ENCODE measurements around the gene OPN1LW.
"Not testable (repeated sequence)": the region's sequence is repeated elsewhere in the genome, so short reads cannot be mapped to it uniquely, and the experiment has no call there.

Gene OPN1LW

DNA sequence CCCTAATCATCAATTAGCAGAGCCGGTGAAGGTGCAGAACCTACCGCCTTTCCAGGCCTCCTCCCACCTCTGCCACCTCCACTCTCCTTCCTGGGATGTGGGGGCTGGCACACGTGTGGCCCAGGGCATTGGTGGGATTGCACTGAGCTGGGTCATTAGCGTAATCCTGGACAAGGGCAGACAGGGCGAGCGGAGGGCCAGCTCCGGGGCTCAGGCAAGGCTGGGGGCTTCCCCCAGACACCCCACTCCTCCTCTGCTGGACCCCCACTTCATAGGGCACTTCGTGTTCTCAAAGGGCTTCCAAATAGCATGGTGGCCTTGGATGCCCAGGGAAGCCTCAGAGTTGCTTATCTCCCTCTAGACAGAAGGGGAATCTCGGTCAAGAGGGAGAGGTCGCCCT lies 3.3 kb upstream of the OPN1LW start:
- Histone ChIP-seq H3K27me3 (ENCODE audit: insufficient read depth, low read length) (no peaks in the 10 kb centered on the region), H3K4me2 (ENCODE audit: low read length) (no peak overlapping the region), H3K79me2 (ENCODE audit: insufficient read depth, low read length) (no peaks in the 10 kb centered on the region), H4K20me1 (ENCODE audit: insufficient read depth, low read length) (no peaks in the 10 kb centered on the region), H3K9me3 (ENCODE audit: low read length) (no peaks in the 10 kb centered on the region), H3K4me1 (ENCODE audit: insufficient read depth, low read length, severe bottlenecking) (no peaks in the 10 kb centered on the region), H3K9ac (ENCODE audit: low read length) (no peak overlapping the region), H3K9me2 (ENCODE audit: low read depth, low read length) (no peaks in the 10 kb centered on the region), H3K27ac (ENCODE audit: low read depth, low read length, poor library complexity, severe bottlenecking) (no peak overlapping the region), H3K4me3 (ENCODE audit: low read depth, low read length, poor library complexity, severe bottlenecking) (no peak overlapping the region), H3K36me3 (ENCODE audit: insufficient read depth, low read length) (no peaks in the 10 kb centered on the region), H2AFZ (ENCODE audit: low read length) (no peak overlapping the region), H3F3A (ENCODE audit: insufficient read depth, low read length) (no peaks in the 10 kb centered on the region)
- TF ChIP-seq, protein P1, sequence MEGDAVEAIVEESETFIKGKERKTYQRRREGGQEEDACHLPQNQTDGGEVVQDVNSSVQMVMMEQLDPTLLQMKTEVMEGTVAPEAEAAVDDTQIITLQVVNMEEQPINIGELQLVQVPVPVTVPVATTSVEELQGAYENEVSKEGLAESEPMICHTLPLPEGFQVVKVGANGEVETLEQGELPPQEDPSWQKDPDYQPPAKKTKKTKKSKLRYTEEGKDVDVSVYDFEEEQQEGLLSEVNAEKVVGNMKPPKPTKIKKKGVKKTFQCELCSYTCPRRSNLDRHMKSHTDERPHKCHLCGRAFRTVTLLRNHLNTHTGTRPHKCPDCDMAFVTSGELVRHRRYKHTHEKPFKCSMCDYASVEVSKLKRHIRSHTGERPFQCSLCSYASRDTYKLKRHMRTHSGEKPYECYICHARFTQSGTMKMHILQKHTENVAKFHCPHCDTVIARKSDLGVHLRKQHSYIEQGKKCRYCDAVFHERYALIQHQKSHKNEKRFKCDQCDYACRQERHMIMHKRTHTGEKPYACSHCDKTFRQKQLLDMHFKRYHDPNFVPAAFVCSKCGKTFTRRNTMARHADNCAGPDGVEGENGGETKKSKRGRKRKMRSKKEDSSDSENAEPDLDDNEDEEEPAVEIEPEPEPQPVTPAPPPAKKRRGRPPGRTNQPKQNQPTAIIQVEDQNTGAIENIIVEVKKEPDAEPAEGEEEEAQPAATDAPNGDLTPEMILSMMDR (IDR thresholded peaks at IDR 0.05; ENCODE audit: low read length), result no peak
- no peak for TF ChIP-seq EZH2 (IDR thresholded peaks at IDR 0.05; ENCODE audit: borderline replicate concordance, low read length)

DNA sequence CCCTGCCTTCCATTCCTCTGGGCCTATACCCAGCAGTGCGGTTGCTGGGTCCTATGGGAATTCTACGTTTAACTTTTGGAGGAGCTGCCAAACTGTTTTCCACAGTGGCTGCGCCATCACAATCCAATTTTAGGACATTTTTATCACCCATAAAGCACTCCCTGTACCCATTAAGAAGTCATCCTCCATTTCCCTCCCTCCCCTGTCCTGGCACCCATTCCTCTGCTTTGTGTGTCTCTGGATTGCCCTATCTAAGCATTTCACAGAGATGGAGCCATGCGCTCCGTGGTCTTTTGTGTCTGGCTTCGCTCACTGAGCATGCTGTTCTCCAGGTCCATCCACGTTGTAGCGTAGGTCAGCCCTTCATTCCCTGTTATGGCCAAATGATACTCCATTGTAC lies 1.7 kb upstream of the OPN1LW start:
- H3K36me3 ChIP-seq (ENCODE audit: insufficient read depth, low read length), result no peaks in the 10 kb centered on the region
- no peaks in the 10 kb centered on the region for H3K9me2 ChIP-seq (ENCODE audit: low read depth, low read length)
- no peaks in the 10 kb centered on the region for H4K20me1 ChIP-seq (ENCODE audit: insufficient read depth, low read length)
- H3K79me2 ChIP-seq (ENCODE audit: insufficient read depth, low read length), result no peaks in the 10 kb centered on the region
- no peak overlapping the region for H2AFZ ChIP-seq (ENCODE audit: low read length)
- no peak overlapping the region for H3K4me3 ChIP-seq (ENCODE audit: low read depth, low read length, poor library complexity, severe bottlenecking)
- H3K4me1 ChIP-seq (ENCODE audit: insufficient read depth, low read length, severe bottlenecking), result no peaks in the 10 kb centered on the region
- no peaks in the 10 kb centered on the region for H3K27me3 ChIP-seq (ENCODE audit: insufficient read depth, low read length)
- no peak overlapping the region for H3K27ac ChIP-seq (ENCODE audit: low read depth, low read length, poor library complexity, severe bottlenecking)
- no peak overlapping the region for H3K9ac ChIP-seq (ENCODE audit: low read length)
- H3K9me3 ChIP-seq (ENCODE audit: low read length), result no peaks in the 10 kb centered on the region
- no peaks in the 10 kb centered on the region for H3F3A ChIP-seq (ENCODE audit: insufficient read depth, low read length)
- no peak for TF ChIP-seq EZH2 (IDR thresholded peaks at IDR 0.05; ENCODE audit: borderline replicate concordance, low read length)
- TF ChIP-seq, protein P1 (IDR thresholded peaks at IDR 0.05; ENCODE audit: low read length), result no peak
- H3K4me2 ChIP-seq (ENCODE audit: low read length), result no peak overlapping the region

DNA sequence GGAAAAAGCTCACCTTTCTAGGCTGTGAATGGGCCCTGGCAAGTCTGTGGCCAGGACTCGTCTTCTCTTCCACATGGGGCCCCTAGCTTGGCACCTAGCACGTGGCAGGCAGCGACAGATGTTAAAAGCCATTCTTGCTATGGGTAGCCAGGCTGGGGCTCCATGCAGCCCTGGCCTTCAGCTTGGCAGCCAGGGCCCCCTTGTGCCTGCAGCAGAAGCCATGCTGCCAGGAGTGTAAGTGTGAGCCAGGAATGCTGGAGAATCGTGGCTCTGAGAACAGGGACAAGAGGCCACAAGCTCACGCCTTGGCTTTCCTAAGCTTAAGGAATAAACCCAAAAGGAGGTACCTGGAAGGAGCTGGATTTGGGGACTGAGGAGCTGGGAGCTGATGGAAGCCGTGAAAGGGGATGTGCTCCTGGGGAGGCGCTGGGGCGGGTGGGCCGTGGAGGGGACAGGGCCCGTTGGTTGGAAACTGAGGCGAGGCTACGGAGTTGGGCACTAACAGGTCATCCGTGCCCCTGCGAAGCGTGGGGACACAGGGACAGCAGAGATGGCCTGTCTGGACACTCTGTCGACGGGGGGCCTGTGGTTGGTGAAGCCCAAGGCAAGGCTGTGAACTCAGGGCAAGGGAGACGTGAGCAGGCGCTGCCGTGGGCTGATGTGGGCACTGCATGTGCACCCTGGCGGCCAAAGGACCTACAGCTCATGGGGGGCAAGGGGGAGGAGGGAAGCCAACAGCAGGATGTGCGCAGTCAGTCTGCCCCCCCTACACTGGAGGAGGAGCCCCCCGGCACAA lies 895 bp upstream of the OPN1LW start:
- Histone ChIP-seq H3K27ac (ENCODE audit: low read depth, low read length, poor library complexity, severe bottlenecking) (no peak overlapping the region), H3K9me2 (ENCODE audit: low read depth, low read length) (no peaks in the 10 kb centered on the region), H3K79me2 (ENCODE audit: insufficient read depth, low read length) (no peaks in the 10 kb centered on the region), H3K4me3 (ENCODE audit: low read depth, low read length, poor library complexity, severe bottlenecking) (no peak overlapping the region), H3K36me3 (ENCODE audit: insufficient read depth, low read length) (no peaks in the 10 kb centered on the region), H3K4me2 (ENCODE audit: low read length) (no peak overlapping the region), H2AFZ (ENCODE audit: low read length) (no peak overlapping the region), H4K20me1 (ENCODE audit: insufficient read depth, low read length) (no peaks in the 10 kb centered on the region), H3K9ac (ENCODE audit: low read length) (no peak overlapping the region), H3K27me3 (ENCODE audit: insufficient read depth, low read length) (no peaks in the 10 kb centered on the region), H3F3A (ENCODE audit: insufficient read depth, low read length) (no peaks in the 10 kb centered on the region), H3K9me3 (ENCODE audit: low read length) (no peaks in the 10 kb centered on the region), H3K4me1 (ENCODE audit: insufficient read depth, low read length, severe bottlenecking) (no peaks in the 10 kb centered on the region)
- TF ChIP-seq, protein P1 (IDR thresholded peaks at IDR 0.05; ENCODE audit: low read length), result no peak
- TF ChIP-seq EZH2 (IDR thresholded peaks at IDR 0.05; ENCODE audit: borderline replicate concordance, low read length), result no peak

DNA sequence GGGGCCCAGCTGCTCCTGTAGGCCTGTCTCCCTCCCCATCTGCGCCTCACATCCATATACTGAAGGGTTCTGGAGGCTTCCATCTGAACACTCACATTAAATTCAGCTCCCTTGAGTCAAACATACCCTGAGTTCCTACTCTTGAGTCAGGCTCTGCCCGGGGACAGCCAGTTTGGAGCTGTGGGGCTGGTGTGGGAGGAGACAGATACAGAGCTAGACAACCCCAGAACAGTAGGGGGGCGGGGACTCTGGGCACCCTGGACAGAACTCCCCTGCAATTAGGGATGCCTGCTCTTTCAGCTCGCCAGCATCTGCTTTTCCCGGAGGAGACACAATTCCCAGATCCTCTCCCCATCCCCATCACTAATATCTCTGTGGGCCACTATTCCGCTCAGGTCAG lies 7.0 kb downstream of the OPN1LW start:
- not testable (repeated sequence) for H3K9me2 ChIP-seq (ENCODE audit: low read depth, low read length); H4K20me1 ChIP-seq (ENCODE audit: insufficient read depth, low read length); H3K4me3 ChIP-seq (ENCODE audit: low read depth, low read length, poor library complexity, severe bottlenecking); H2AFZ ChIP-seq (ENCODE audit: low read length); H3K9me3 ChIP-seq (ENCODE audit: low read length); H3K4me1 ChIP-seq (ENCODE audit: insufficient read depth, low read length, severe bottlenecking); H3K9ac ChIP-seq (ENCODE audit: low read length); H3K36me3 ChIP-seq (ENCODE audit: insufficient read depth, low read length); H3K4me2 ChIP-seq (ENCODE audit: low read length); H3F3A ChIP-seq (ENCODE audit: insufficient read depth, low read length); H3K27me3 ChIP-seq (ENCODE audit: insufficient read depth, low read length); H3K79me2 ChIP-seq (ENCODE audit: insufficient read depth, low read length); H3K27ac ChIP-seq (ENCODE audit: low read depth, low read length, poor library complexity, severe bottlenecking)

DNA sequence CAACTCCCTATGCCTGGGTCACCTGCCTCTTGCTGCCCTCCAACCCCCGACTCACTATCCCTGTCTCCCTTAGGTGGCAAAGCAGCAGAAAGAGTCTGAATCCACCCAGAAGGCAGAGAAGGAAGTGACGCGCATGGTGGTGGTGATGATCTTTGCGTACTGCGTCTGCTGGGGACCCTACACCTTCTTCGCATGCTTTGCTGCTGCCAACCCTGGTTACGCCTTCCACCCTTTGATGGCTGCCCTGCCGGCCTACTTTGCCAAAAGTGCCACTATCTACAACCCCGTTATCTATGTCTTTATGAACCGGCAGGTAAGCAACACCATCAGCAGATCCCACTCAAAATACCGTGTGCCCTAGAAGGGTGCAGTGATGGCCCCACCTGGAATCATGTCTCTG lies 12.2 kb downstream of the OPN1LW start:
- H3K4me1 ChIP-seq (ENCODE audit: insufficient read depth, low read length, severe bottlenecking); H3K9ac ChIP-seq (ENCODE audit: low read length); H3K9me3 ChIP-seq (ENCODE audit: low read length); H3K79me2 ChIP-seq (ENCODE audit: insufficient read depth, low read length); H3K27me3 ChIP-seq (ENCODE audit: insufficient read depth, low read length); H3K27ac ChIP-seq (ENCODE audit: low read depth, low read length, poor library complexity, severe bottlenecking); H2AFZ ChIP-seq (ENCODE audit: low read length); H3F3A ChIP-seq (ENCODE audit: insufficient read depth, low read length); H3K9me2 ChIP-seq (ENCODE audit: low read depth, low read length); H3K4me3 ChIP-seq (ENCODE audit: low read depth, low read length, poor library complexity, severe bottlenecking); H4K20me1 ChIP-seq (ENCODE audit: insufficient read depth, low read length); H3K36me3 ChIP-seq (ENCODE audit: insufficient read depth, low read length); H3K4me2 ChIP-seq (ENCODE audit: low read length): not testable (repeated sequence)

Data from OCI-LY1 (cell line).